Small intestine (tissue), 7 donors: ENCODE results near the gene SENP6. TPM values are rescaled to one million over a fixed set of nuclear protein-coding genes. Genes with fewer than 3 reads are reported as not detected.

Experiments
- DNase-seq, 2 donors: peaks; one replicate each; pipeline versions ENCODE4 v3.0.0 to v3.0.0-alpha.2; 2013
- FAIRE-seq: peaks from 2 replicates; lab custom pipeline; 2012; peaks lifted over from hg19 to GRCh38; lab: Jason Lieb, UNC
- H3K27ac ChIP-seq, 3 donors: one replicate each; pipeline ENCODE4 v1.5.1; 2013; ENCODE audit warnings: low read length in 2 of 3, mild to moderate bottlenecking in 2 of 3, control low read depth in 1 of 3, inconsistent platforms in 1 of 3, low read depth in 1 of 3, moderate library complexity in 1 of 3
- H3K27me3 ChIP-seq, 3 donors: one replicate each; pipeline ENCODE4 v1.6.1; 2013; ENCODE audit warnings: low read length in 3 of 3, inconsistent platforms in 1 of 3; ENCODE audit not compliant: control insufficient read depth in 3 of 3, insufficient read depth in 3 of 3
- H3K36me3 ChIP-seq, 3 donors: one replicate each; pipeline ENCODE4 v1.6.1; 2013; ENCODE audit warnings: low read length in 3 of 3, inconsistent platforms in 1 of 3, low read depth in 1 of 3, mild to moderate bottlenecking in 1 of 3, moderate library complexity in 1 of 3; ENCODE audit not compliant: control insufficient read depth in 3 of 3, insufficient read depth in 2 of 3
- H3K4me1 ChIP-seq, 3 donors: one replicate each; pipeline ENCODE4 v1.6.1; 2013; ENCODE audit warnings: low read length in 2 of 3, inconsistent platforms in 1 of 3, low read depth in 1 of 3, mild to moderate bottlenecking in 1 of 3, moderate library complexity in 1 of 3; ENCODE audit not compliant: control insufficient read depth in 3 of 3, insufficient read depth in 2 of 3
- H3K4me3 ChIP-seq, 3 donors: one replicate each; pipeline ENCODE4 v1.5.1; 2013; ENCODE audit warnings: low read length in 3 of 3, control low read depth in 1 of 3, inconsistent platforms in 1 of 3, low read depth in 1 of 3, mild to moderate bottlenecking in 1 of 3, moderate library complexity in 1 of 3
- H3K9me3 ChIP-seq, 2 donors: one replicate each; pipeline ENCODE4 v1.6.1; 2013; ENCODE audit warnings: low read depth in 1 of 2, low read length in 1 of 2; ENCODE audit not compliant: control insufficient read depth in 2 of 2, insufficient read depth in 1 of 2
- WGBS, 3 donors: extraction: QIAGEN DNeasy Blood & Tissue Kit; methylation state at CpG; one replicate each; pipeline ENCODE4 v1.1.7; 2013; 5-methylcytosine and 5-hydroxymethylcytosine counted together
- polyA plus RNA-seq, 4 donors: library from polyadenylated mRNA; stranded (reverse) in 3 of 4; unstranded in 1 of 4; fragments of 200-250 nt in 3 of 4; fragments of 120-200 nt in 1 of 4; gene quantifications; one replicate each; pipeline versions ENCODE4 v1.2.1 to v1.2.3, GENCODE V29; 2013
- donor health status: healthy with polysubstance abuse.
- donor health status: control.
- donor health status: control.
- donor health status: Bipolar disorder and iron deficiency.
- donor health status: healthy.

Gene SENP6
- polyA plus RNA-seq, 4 donors: 25.3 to 87.2 (median 27.4) TPM

GRCh38 chr6:75611011-75611701 is 9.5 kb downstream of the SENP6 start:
- Histone ChIP-seq H3K27me3 (no peaks in the 10 kb centered on the region), H3K4me3 (no peak overlapping the region), H3K36me3 (peaks cover 0 to 6% (median 0%) of the 10 kb centered on the region in 3 donors), H3K9me3 (no peaks in the 10 kb centered on the region), H3K4me1 (peaks cover 2 to 13% (median 8%) of the 10 kb centered on the region in 3 donors), H3K27ac (no peak overlapping the region)
- FAIRE-seq: no peak
- 43 to 47% (median 45%) methylated on average over 2 of the region's 2 CpGs for WGBS, 3 donors
- no peak for DNase-seq

DNA sequence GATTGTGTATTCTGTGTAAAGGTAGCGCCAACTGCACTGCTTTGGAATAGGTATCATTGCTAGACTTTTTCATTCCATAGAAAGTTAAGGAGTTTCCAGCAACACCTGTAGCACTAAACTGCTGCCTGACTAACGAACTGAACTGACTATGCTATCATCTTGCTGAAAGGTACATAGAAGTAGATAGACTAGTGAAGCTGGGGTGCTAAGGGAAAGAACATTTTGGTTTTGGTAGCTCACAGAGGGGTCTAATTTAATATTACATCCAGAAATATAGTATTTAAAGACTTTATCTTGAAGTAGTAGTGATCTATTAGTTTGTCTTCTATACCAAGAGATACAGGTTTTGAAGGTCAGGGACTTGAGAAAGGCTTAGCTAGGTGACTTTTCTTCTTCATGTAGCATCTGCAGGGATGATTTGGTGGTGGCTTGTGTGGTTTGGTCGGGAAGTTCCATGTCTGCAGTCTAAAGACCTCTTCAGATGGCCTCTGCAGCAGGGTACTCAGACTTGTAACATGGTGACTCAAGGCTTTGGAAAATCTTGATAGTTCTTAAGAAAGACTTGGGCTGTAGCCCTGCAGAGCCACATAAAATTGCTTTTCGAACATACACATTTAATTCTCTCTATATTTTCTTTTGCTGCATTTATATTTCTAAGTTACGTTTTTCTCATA is 10.2 kb downstream of the SENP6 start:
- DNase-seq (no peak), FAIRE-seq (no peak)
- Histone ChIP-seq H3K27me3 (no peaks in the 10 kb centered on the region), H3K4me3 (no peak overlapping the region), H3K4me1 (peaks cover 2 to 11% (median 3%) of the 10 kb centered on the region in 3 donors), H3K27ac (no peak overlapping the region), H3K9me3 (no peaks in the 10 kb centered on the region), H3K36me3 (peaks cover 0 to 6% (median 0%) of the 10 kb centered on the region in 3 donors)
- WGBS, 3 donors: 64 to 74% (median 72%) methylated on average over 5 of the region's 5 CpGs

DNA sequence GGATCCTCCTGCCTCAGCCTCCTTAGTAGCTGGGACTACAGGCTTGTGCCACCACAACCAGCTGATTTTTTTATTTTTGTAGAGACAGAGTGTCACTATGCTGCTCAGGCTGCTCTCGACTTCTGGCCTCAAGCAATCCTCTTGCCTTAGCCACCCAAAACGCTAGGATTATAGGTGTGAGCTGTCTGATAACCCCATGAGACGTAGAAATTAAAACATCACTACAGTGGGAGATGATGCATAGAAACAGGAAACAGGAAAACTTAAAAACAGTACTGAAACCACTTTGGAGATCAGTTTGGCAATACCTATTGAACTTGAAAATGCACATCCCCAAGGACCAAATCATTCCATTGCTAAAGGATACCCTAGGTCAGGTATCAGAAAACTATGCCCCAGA is 10.8 kb downstream of the SENP6 start:
- H3K27me3 ChIP-seq: no peaks in the 10 kb centered on the region
- H3K36me3 ChIP-seq: peaks cover 0 to 3% (median 0%) of the 10 kb centered on the region in 3 donors
- FAIRE-seq (no peak), DNase-seq (no peak)
- H3K4me1 ChIP-seq: peaks cover 0 to 11% (median 3%) of the 10 kb centered on the region in 3 donors
- no peaks in the 10 kb centered on the region for H3K9me3 ChIP-seq
- H3K27ac ChIP-seq: no peak overlapping the region
- no peak overlapping the region for H3K4me3 ChIP-seq
- WGBS, 3 donors: 57 to 76% (median 67%) methylated on average over 3 of the region's 3 CpGs

GRCh38 chr6:75613056-75613501 is 11.4 kb downstream of the SENP6 start:
- no peak overlapping the region for H3K4me3 ChIP-seq

GRCh38 chr6:75618437-75618836 is 16.8 kb downstream of the SENP6 start:
- DNase-seq (no peak), FAIRE-seq (no peak)
- Histone ChIP-seq H3K4me3 (no peak overlapping the region), H3K9me3 (peaks cover 0 to 4% of the 10 kb centered on the region in 2 donors), H3K27me3 (no peaks in the 10 kb centered on the region), H3K4me1 (peaks cover 0 to 15% (median 3%) of the 10 kb centered on the region in 3 donors), H3K27ac (no peak overlapping the region), H3K36me3 (peaks cover 0 to 4% (median 0%) of the 10 kb centered on the region in 3 donors)
- WGBS, 3 donors: 87 to 91% (median 88%) methylated on average over 1 of the region's 1 CpG

More at GRCh38 chr6:75613056-75613501, 11.4 kb downstream of the SENP6 start:
- Histone ChIP-seq H3K9me3 (no peaks in the 10 kb centered on the region), H3K4me1 (peaks cover 0 to 11% (median 3%) of the 10 kb centered on the region in 3 donors), H3K27ac (peak overlapping the region; percentile 22 to 70 (median 36)), H3K36me3 (peaks cover 0 to 2% (median 0%) of the 10 kb centered on the region in 3 donors), H3K27me3 (no peaks in the 10 kb centered on the region)
- no peak for FAIRE-seq
- WGBS, 3 donors: 30 to 38% (median 37%) methylated on average over 4 of the region's 4 CpGs
- peak; percentile 53 to 60 for DNase-seq

GRCh38 chr6:75619230-75619899 is 17.7 kb downstream of the SENP6 start:
- no peak for FAIRE-seq
- Histone ChIP-seq H3K4me3 (no peak overlapping the region), H3K4me1 (peaks cover 0 to 15% (median 3%) of the 10 kb centered on the region in 3 donors), H3K9me3 (peaks cover 0 to 4% of the 10 kb centered on the region in 2 donors), H3K27ac (no peak overlapping the region), H3K27me3 (no peaks in the 10 kb centered on the region), H3K36me3 (peaks cover 0 to 4% (median 0%) of the 10 kb centered on the region in 3 donors)
- no peak for DNase-seq
- WGBS, 3 donors: 59 to 82% (median 79%) methylated on average over 5 of the region's 5 CpGs

GRCh38 chr6:75620381-75621304 is 19.0 kb downstream of the SENP6 start:
- Histone ChIP-seq H3K4me1 (peaks cover 0 to 12% (median 3%) of the 10 kb centered on the region in 3 donors), H3K4me3 (no peak overlapping the region), H3K9me3 (peaks cover 0 to 4% of the 10 kb centered on the region in 2 donors), H3K27me3 (no peaks in the 10 kb centered on the region), H3K27ac (peak overlapping the region in 1 of 3 donors; percentile 40), H3K36me3 (peaks cover 0 to 12% (median 0%) of the 10 kb centered on the region in 3 donors)
- 59 to 71% (median 63%) methylated on average over 7 of the region's 7 CpGs for WGBS, 3 donors
- no peak for FAIRE-seq
- DNase-seq: no peak
